Measurements from ENCODE around the gene ABHD8. TPM values are rescaled to one million over a fixed set of nuclear protein-coding genes. Genes with fewer than 3 reads are reported as not detected.

The ABHD8 gene
- total and polyA plus RNA-seq, 2 of the 13 experiments (the other 11 are each of a cell fraction or from before 2014, with no cell fraction given): 6.3 to 7.2 TPM

DNA sequence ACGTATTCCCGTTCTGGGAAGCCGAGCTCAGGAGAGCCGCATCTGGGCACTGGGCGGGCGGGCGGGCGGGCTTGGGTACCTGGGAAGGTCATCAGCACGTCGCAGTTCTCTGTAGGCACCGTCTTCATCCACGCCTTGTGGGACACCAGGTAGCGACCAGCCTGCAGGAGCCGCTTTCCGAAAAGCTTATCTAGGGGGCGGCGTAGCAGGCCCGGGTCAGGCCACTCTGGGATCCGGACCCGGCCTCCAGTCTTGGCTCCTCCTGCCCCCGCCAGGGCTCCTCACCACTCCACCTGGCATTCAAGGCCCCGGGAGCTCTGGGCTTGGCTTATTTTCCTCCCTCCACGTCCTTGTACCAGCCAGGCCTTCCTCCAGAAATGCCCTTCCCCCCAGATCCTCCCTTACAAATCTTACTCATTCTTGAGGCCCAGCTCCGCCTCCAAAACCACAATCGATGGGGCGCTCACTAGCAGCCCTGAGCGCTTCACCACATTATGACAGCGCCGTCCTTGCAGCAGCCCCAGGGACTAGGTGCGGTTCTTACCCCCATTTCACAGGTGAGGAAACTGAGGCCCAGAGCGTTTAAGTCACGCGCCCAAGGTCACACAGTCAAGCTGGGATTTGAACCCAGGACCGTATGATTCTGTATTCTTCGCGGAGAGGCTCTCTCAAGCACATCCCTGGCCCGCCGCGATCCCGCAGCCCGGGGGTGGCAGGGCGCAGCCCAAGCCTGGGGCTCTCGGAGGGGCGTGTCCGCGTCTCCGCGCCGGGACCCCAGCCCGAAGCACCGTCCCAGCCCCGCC lies 30.6 kb upstream of the ABHD8 start (continued):
- TF ChIP-seq, protein P1, sequence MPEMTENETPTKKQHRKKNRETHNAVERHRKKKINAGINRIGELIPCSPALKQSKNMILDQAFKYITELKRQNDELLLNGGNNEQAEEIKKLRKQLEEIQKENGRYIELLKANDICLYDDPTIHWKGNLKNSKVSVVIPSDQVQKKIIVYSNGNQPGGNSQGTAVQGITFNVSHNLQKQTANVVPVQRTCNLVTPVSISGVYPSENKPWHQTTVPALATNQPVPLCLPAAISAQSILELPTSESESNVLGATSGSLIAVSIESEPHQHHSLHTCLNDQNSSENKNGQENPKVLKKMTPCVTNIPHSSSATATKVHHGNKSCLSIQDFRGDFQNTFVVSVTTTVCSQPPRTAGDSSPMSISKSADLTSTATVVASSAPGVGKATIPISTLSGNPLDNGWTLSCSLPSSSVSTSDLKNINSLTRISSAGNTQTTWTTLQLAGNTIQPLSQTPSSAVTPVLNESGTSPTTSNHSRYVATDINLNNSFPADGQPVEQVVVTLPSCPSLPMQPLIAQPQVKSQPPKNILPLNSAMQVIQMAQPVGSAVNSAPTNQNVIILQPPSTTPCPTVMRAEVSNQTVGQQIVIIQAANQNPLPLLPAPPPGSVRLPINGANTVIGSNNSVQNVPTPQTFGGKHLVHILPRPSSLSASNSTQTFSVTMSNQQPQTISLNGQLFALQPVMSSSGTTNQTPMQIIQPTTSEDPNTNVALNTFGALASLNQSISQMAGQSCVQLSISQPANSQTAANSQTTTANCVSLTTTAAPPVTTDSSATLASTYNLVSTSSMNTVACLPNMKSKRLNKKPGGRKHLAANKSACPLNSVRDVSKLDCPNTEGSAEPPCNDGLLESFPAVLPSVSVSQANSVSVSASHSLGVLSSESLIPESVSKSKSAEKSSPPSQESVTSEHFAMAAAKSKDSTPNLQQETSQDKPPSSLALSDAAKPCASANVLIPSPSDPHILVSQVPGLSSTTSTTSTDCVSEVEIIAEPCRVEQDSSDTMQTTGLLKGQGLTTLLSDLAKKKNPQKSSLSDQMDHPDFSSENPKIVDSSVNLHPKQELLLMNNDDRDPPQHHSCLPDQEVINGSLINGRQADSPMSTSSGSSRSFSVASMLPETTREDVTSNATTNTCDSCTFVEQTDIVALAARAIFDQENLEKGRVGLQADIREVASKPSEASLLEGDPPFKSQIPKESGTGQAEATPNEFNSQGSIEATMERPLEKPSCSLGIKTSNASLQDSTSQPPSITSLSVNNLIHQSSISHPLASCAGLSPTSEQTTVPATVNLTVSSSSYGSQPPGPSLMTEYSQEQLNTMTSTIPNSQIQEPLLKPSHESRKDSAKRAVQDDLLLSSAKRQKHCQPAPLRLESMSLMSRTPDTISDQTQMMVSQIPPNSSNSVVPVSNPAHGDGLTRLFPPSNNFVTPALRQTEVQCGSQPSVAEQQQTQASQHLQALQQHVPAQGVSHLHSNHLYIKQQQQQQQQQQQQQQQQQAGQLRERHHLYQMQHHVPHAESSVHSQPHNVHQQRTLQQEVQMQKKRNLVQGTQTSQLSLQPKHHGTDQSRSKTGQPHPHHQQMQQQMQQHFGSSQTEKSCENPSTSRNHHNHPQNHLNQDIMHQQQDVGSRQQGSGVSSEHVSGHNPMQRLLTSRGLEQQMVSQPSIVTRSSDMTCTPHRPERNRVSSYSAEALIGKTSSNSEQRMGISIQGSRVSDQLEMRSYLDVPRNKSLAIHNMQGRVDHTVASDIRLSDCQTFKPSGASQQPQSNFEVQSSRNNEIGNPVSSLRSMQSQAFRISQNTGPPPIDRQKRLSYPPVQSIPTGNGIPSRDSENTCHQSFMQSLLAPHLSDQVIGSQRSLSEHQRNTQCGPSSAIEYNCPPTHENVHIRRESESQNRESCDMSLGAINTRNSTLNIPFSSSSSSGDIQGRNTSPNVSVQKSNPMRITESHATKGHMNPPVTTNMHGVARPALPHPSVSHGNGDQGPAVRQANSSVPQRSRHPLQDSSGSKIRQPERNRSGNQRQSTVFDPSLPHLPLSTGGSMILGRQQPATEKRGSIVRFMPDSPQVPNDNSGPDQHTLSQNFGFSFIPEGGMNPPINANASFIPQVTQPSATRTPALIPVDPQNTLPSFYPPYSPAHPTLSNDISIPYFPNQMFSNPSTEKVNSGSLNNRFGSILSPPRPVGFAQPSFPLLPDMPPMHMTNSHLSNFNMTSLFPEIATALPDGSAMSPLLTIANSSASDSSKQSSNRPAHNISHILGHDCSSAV (CRISPR knock-in tag; IDR thresholded peaks at IDR 0.05; ENCODE audit: borderline replicate concordance): no peak
- TF ChIP-seq MED13 (CRISPR knock-in tag; IDR thresholded peaks at IDR 0.05) (no peak), ZNF616 (CRISPR knock-in tag; IDR thresholded peaks at IDR 0.05; ENCODE audit: low read depth) (no peak), DNMT1 (CRISPR knock-in tag; IDR thresholded peaks at IDR 0.05) (no peak), SP140L (CRISPR knock-in tag; IDR thresholded peaks at IDR 0.05; ENCODE audit: borderline replicate concordance) (no peak), ZNF12 (CRISPR knock-in tag; IDR thresholded peaks at IDR 0.05) (no peak), ZNF430 (CRISPR knock-in tag; IDR thresholded peaks at IDR 0.05) (no peak), RAD21 (CRISPR knock-in tag; IDR thresholded peaks at IDR 0.05) (no peak), ZNF629 (CRISPR knock-in tag; conservative IDR thresholded peaks at IDR 0.05) (peak; percentile 98), ZNF558 (CRISPR knock-in tag; IDR thresholded peaks at IDR 0.05; ENCODE audit: borderline replicate concordance) (no peak)
- TF ChIP-seq, protein P2, sequence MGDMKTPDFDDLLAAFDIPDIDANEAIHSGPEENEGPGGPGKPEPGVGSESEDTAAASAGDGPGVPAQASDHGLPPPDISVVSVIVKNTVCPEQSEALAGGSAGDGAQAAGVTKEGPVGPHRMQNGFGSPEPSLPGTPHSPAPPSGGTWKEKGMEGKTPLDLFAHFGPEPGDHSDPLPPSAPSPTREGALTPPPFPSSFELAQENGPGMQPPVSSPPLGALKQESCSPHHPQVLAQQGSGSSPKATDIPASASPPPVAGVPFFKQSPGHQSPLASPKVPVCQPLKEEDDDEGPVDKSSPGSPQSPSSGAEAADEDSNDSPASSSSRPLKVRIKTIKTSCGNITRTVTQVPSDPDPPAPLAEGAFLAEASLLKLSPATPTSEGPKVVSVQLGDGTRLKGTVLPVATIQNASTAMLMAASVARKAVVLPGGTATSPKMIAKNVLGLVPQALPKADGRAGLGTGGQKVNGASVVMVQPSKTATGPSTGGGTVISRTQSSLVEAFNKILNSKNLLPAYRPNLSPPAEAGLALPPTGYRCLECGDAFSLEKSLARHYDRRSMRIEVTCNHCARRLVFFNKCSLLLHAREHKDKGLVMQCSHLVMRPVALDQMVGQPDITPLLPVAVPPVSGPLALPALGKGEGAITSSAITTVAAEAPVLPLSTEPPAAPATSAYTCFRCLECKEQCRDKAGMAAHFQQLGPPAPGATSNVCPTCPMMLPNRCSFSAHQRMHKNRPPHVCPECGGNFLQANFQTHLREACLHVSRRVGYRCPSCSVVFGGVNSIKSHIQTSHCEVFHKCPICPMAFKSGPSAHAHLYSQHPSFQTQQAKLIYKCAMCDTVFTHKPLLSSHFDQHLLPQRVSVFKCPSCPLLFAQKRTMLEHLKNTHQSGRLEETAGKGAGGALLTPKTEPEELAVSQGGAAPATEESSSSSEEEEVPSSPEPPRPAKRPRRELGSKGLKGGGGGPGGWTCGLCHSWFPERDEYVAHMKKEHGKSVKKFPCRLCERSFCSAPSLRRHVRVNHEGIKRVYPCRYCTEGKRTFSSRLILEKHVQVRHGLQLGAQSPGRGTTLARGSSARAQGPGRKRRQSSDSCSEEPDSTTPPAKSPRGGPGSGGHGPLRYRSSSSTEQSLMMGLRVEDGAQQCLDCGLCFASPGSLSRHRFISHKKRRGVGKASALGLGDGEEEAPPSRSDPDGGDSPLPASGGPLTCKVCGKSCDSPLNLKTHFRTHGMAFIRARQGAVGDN (CRISPR knock-in tag; IDR thresholded peaks at IDR 0.05): no peak
- TF ChIP-seq, protein P3, sequence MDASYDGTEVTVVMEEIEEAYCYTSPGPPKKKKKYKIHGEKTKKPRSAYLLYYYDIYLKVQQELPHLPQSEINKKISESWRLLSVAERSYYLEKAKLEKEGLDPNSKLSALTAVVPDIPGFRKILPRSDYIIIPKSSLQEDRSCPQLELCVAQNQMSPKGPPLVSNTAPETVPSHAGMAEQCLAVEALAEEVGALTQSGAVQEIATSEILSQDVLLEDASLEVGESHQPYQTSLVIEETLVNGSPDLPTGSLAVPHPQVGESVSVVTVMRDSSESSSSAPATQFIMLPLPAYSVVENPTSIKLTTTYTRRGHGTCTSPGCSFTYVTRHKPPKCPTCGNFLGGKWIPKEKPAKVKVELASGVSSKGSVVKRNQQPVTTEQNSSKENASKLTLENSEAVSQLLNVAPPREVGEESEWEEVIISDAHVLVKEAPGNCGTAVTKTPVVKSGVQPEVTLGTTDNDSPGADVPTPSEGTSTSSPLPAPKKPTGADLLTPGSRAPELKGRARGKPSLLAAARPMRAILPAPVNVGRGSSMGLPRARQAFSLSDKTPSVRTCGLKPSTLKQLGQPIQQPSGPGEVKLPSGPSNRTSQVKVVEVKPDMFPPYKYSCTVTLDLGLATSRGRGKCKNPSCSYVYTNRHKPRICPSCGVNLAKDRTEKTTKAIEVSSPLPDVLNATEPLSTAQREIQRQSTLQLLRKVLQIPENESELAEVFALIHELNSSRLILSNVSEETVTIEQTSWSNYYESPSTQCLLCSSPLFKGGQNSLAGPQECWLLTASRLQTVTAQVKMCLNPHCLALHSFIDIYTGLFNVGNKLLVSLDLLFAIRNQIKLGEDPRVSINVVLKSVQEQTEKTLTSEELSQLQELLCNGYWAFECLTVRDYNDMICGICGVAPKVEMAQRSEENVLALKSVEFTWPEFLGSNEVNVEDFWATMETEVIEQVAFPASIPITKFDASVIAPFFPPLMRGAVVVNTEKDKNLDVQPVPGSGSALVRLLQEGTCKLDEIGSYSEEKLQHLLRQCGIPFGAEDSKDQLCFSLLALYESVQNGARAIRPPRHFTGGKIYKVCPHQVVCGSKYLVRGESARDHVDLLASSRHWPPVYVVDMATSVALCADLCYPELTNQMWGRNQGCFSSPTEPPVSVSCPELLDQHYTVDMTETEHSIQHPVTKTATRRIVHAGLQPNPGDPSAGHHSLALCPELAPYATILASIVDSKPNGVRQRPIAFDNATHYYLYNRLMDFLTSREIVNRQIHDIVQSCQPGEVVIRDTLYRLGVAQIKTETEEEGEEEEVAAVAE (CRISPR knock-in tag; IDR thresholded peaks at IDR 0.05; ENCODE audit: borderline replicate concordance): no peak
